ENCODE results near the gene ENOX2. TPM values are rescaled to one million over a fixed set of nuclear protein-coding genes. Genes with fewer than 3 reads are reported as not detected.

The ENOX2 gene
- polyA plus RNA-seq, 3 donors: 6.8 to 22.1 (median 14.7) TPM

DNA sequence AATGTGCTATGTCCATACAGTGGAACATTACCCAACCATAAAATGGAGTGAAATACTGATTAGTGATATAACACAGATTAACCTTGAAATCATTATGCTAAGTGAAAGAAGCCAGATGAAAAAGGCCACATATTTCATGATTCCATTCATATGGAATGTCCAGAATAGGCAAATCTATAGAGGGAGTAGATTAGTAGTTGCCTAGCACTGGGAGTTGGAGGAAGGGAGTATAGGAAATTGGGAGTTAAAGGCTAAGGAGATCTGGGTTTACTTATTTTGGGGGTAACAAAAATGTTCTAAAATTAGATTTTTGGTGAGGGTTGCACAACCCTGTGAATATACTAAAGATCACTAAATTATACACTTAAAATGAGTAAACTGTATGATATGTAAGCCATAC is 26.8 kb downstream of the ENOX2 start:
- no peaks in the 10 kb centered on the region for H3K9me3 ChIP-seq (replicated peaks in 1 of 2; ENCODE audit: control insufficient read depth in 1 of 2, insufficient read depth in 1 of 2, low read length in 2 of 2)
- H3K27me3 ChIP-seq (ENCODE audit: control insufficient read depth in 2 of 2, insufficient read depth in 2 of 2, low read length in 2 of 2): no peaks in the 10 kb centered on the region
- no peak overlapping the region for H3K27ac ChIP-seq (ENCODE audit: low read depth in 1 of 2, low read length in 2 of 2)
- no peaks in the 10 kb centered on the region for H4K20me1 ChIP-seq (ENCODE audit: insufficient read depth, low read length)
- H3K79me2 ChIP-seq (ENCODE audit: insufficient read depth, low read length): no peaks in the 10 kb centered on the region
- H3K9me3 Mint-ChIP-seq: peaks cover 0 to 9% (median 4%) of the 10 kb centered on the region in 7 donors
- H3K4me3 ChIP-seq (replicated peaks in 1 of 3; ENCODE audit: low read depth in 2 of 3, low read length in 3 of 3): no peak overlapping the region
- H3K27me3 Mint-ChIP-seq (ENCODE audit: low read depth in 3 of 3): peaks cover 0 to 2% (median 0%) of the 10 kb centered on the region in 3 donors
- no peak overlapping the region for H2AFZ ChIP-seq (ENCODE audit: insufficient read depth, low read depth, low read length, poor library complexity, severe bottlenecking)
- no peaks in the 10 kb centered on the region for H3K36me3 ChIP-seq (replicated peaks in 1 of 2; ENCODE audit: control insufficient read depth in 1 of 2, insufficient read depth in 2 of 2, low read length in 2 of 2)
- H3K27ac Mint-ChIP-seq: no peak overlapping the region
- H3K4me3 Mint-ChIP-seq: no peak overlapping the region
- H3K36me3 Mint-ChIP-seq: no peaks in the 10 kb centered on the region
- TF ChIP-seq, protein P1, sequence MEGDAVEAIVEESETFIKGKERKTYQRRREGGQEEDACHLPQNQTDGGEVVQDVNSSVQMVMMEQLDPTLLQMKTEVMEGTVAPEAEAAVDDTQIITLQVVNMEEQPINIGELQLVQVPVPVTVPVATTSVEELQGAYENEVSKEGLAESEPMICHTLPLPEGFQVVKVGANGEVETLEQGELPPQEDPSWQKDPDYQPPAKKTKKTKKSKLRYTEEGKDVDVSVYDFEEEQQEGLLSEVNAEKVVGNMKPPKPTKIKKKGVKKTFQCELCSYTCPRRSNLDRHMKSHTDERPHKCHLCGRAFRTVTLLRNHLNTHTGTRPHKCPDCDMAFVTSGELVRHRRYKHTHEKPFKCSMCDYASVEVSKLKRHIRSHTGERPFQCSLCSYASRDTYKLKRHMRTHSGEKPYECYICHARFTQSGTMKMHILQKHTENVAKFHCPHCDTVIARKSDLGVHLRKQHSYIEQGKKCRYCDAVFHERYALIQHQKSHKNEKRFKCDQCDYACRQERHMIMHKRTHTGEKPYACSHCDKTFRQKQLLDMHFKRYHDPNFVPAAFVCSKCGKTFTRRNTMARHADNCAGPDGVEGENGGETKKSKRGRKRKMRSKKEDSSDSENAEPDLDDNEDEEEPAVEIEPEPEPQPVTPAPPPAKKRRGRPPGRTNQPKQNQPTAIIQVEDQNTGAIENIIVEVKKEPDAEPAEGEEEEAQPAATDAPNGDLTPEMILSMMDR (IDR thresholded peaks at IDR 0.05): no peak
- DNase-seq: no peak
- intact Hi-C loops (cut with micrococcal nuclease): no loop called here
- H3K4me1 ChIP-seq (ENCODE audit: control insufficient read depth in 1 of 2, insufficient read depth in 2 of 2, low read length in 2 of 2): peaks cover 0 to 4% of the 10 kb centered on the region in 2 donors
- peaks cover 15% of the 10 kb centered on the region for H3K4me1 Mint-ChIP-seq
- no peak overlapping the region for H3K9ac ChIP-seq (ENCODE audit: insufficient read depth, low read length, poor library complexity, severe bottlenecking)
- H3K4me2 ChIP-seq (replicated peaks; ENCODE audit: extremely low read depth, low read length, poor library complexity, severe bottlenecking): no peak overlapping the region

- Mint-ChIP-seq H3K36me3 (no peaks in the 10 kb centered on the region), H3K9me3 (peaks cover 0 to 9% (median 4%) of the 10 kb centered on the region in 7 donors), H3K27ac (no peak overlapping the region), H3K4me1 (peaks cover 12% of the 10 kb centered on the region), H3K4me3 (no peak overlapping the region), H3K27me3 (ENCODE audit: low read depth in 3 of 3) (no peaks in the 10 kb centered on the region)
- H3K4me2 ChIP-seq (replicated peaks; ENCODE audit: extremely low read depth, low read length, poor library complexity, severe bottlenecking): no peak overlapping the region
- no peak overlapping the region for H3K4me3 ChIP-seq (replicated peaks in 1 of 3; ENCODE audit: low read depth in 2 of 3, low read length in 3 of 3)
- no peaks in the 10 kb centered on the region for H3K79me2 ChIP-seq (ENCODE audit: insufficient read depth, low read length)
- DNase-seq: no peak
- no CpG with 5 or more reads among the region's 2 CpGs for WGBS (ENCODE audit: insufficient coverage)
- no peaks in the 10 kb centered on the region for H3K27me3 ChIP-seq (ENCODE audit: control insufficient read depth in 2 of 2, insufficient read depth in 2 of 2, low read length in 2 of 2)
- no peaks in the 10 kb centered on the region for H3K36me3 ChIP-seq (replicated peaks in 1 of 2; ENCODE audit: control insufficient read depth in 1 of 2, insufficient read depth in 2 of 2, low read length in 2 of 2)
- intact Hi-C loops (cut with micrococcal nuclease): no loop called here
- H3K4me1 ChIP-seq (ENCODE audit: control insufficient read depth in 1 of 2, insufficient read depth in 2 of 2, low read length in 2 of 2): peaks cover 0 to 4% of the 10 kb centered on the region in 2 donors
- H2AFZ ChIP-seq (ENCODE audit: insufficient read depth, low read depth, low read length, poor library complexity, severe bottlenecking): no peak overlapping the region
- H3K9ac ChIP-seq (ENCODE audit: insufficient read depth, low read length, poor library complexity, severe bottlenecking): no peak overlapping the region
- H3K9me3 ChIP-seq (replicated peaks in 1 of 2; ENCODE audit: control insufficient read depth in 1 of 2, insufficient read depth in 1 of 2, low read length in 2 of 2): no peaks in the 10 kb centered on the region
- TF ChIP-seq, protein P1 (IDR thresholded peaks at IDR 0.05): no peak
- no peaks in the 10 kb centered on the region for H4K20me1 ChIP-seq (ENCODE audit: insufficient read depth, low read length)
- no peak overlapping the region for H3K27ac ChIP-seq (ENCODE audit: low read depth in 1 of 2, low read length in 2 of 2)
Observed at GRCh38 chrX:130874751-130875150, 28.3 kb downstream of the ENOX2 start.

All from CD14-positive monocyte (primary cell).